Fibroblast of lung (primary cell): ENCODE measurements around the gene PSME3. TPM values are rescaled to one million over a fixed set of nuclear protein-coding genes. Genes with fewer than 3 reads are reported as not detected.
"Not testable (repeated sequence)": the region's sequence is repeated elsewhere in the genome, so short reads cannot be mapped to it uniquely, and the experiment has no call there.

ENCODE experiments used
- DNase-seq, 2 donors: peaks; one replicate each; pipeline versions ENCODE4 v3.0.0 to v3.0.0-alpha.2; 2010; ENCODE audit warnings: low read depth in 2 of 2
- H2AFZ ChIP-seq: 2 replicates; pipeline ENCODE4 v1.5.1; 2012; ENCODE audit warnings: low read length, control low read depth, inconsistent platforms
- H3K27ac ChIP-seq: 2 replicates; pipeline ENCODE4 v1.5.1; 2011; ENCODE audit warnings: low read length, control low read depth; ENCODE audit not compliant: insufficient read depth
- H3K27me3 ChIP-seq: 2 replicates; pipeline ENCODE4 v1.5.1; 2011; ENCODE audit warnings: mild to moderate bottlenecking, low read length; ENCODE audit not compliant: control insufficient read depth, insufficient read depth
- H3K36me3 ChIP-seq: 2 replicates; pipeline ENCODE4 v1.5.1; 2011; ENCODE audit warnings: low read length; ENCODE audit not compliant: control insufficient read depth, insufficient read depth
- H3K4me1 ChIP-seq: 2 replicates; pipeline ENCODE4 v1.5.1; 2011; ENCODE audit warnings: low read length; ENCODE audit not compliant: control insufficient read depth, insufficient read depth; ENCODE audit errors: extremely low read depth
- H3K4me2 ChIP-seq: 2 replicates; pipeline ENCODE4 v1.5.1; 2011; ENCODE audit warnings: low read length, control low read depth; ENCODE audit not compliant: insufficient read depth; ENCODE audit errors: extremely low read depth
- H3K4me3 ChIP-seq, 4 experiments: fragments of 200-600 bp in 1 of 4; sonication (generic) in 1 of 4; replicated peaks in 1 of 4; 2 replicates each; pipeline ENCODE4 v1.5.1; 2011 to 2016; ENCODE audit warnings: low read length in 4 of 4, low read depth in 3 of 4, mild to moderate bottlenecking in 3 of 4, control low read depth in 2 of 4, inconsistent platforms in 1 of 4, mixed read lengths in 1 of 4; ENCODE audit not compliant: insufficient read depth in 1 of 4; ENCODE audit errors: control extremely low read depth in 1 of 4
- H3K79me2 ChIP-seq: 2 replicates; pipeline ENCODE4 v1.5.1; 2012; ENCODE audit warnings: mild to moderate bottlenecking, low read length, inconsistent platforms; ENCODE audit not compliant: control insufficient read depth, insufficient read depth
- H3K9ac ChIP-seq: 2 replicates; pipeline ENCODE4 v1.5.1; 2011; ENCODE audit warnings: mild to moderate bottlenecking, low read length, control low read depth; ENCODE audit not compliant: insufficient read depth
- H3K9me3 ChIP-seq: 2 replicates; pipeline ENCODE4 v1.5.1; 2012; ENCODE audit warnings: low read depth, low read length; ENCODE audit not compliant: control insufficient read depth, insufficient read depth
- H4K20me1 ChIP-seq: 2 replicates; pipeline ENCODE4 v1.5.1; 2011; ENCODE audit warnings: low read length; ENCODE audit not compliant: control insufficient read depth, insufficient read depth; ENCODE audit errors: extremely low read depth
- CTCF ChIP-seq, 2 donors: IDR thresholded peaks in 1 of 2; conservative IDR thresholded peaks in 1 of 2; 1 replicate in 1 of 2; 2 replicates in 1 of 2; pipeline ENCODE4 v1.5.1; 2011 to 2012; ENCODE audit warnings: low read length in 2 of 2, control low read depth in 1 of 2, inconsistent platforms in 1 of 2, low read depth in 1 of 2, mild to moderate bottlenecking in 1 of 2
- EZH2 ChIP-seq: IDR thresholded peaks from 2 replicates; pipeline ENCODE4 v1.5.1; 2012; ENCODE audit warnings: low read length, control low read depth, mild to moderate bottlenecking; ENCODE audit errors: missing control alignments
- polyA plus RNA-seq, 2 donors: library from polyadenylated mRNA; depleted of rRNA in 1 of 2; stranded (reverse) in 1 of 2; unstranded in 1 of 2; fragments of >200 nt; gene quantifications; 2 replicates each; pipeline ENCODE4 v1.2.1, GENCODE V29; 2011 to 2012; ENCODE audit warnings: missing spikeins in 1 of 2
- total RNA-seq: library from RNA; depleted of rRNA; stranded (reverse); fragments of >200 nt; gene quantifications from 2 replicates; pipeline ENCODE4 v1.2.1, GENCODE V29; 2014

The PSME3 gene
- total and polyA plus RNA-seq, 2 donors (not counting 1 experiment from before 2014, with no cell fraction given): 50.7 to 133 TPM

- Histone ChIP-seq H3K79me2 (no peaks in the 10 kb centered on the region), H3K27me3 (peaks cover 7% of the 10 kb centered on the region), H3K27ac (no peak overlapping the region), H3K4me1 (no peaks in the 10 kb centered on the region), H3K36me3 (no peaks in the 10 kb centered on the region), H4K20me1 (no peaks in the 10 kb centered on the region), H3K4me3 (no peak overlapping the region), H2AFZ (no peak overlapping the region), H3K9me3 (no peaks in the 10 kb centered on the region), H3K9ac (no peak overlapping the region), H3K4me2 (no peak overlapping the region)
- no peak for TF ChIP-seq CTCF (conservative IDR thresholded peaks at IDR 0.05 in 1 of 2, IDR thresholded peaks at IDR 0.05 in 1 of 2; ENCODE audit: low read depth in 1 of 2, low read length in 2 of 2)
- no peak for TF ChIP-seq EZH2
- DNase-seq: no peak
These were observed 49.0 kb downstream of the PSME3 start for GRCh38 chr17:42882166-42882565.

GRCh38 chr17:42883802-42884558, 50.8 kb downstream of the PSME3 start:
- H2AFZ ChIP-seq: no peak overlapping the region
- no peak for TF ChIP-seq CTCF (conservative IDR thresholded peaks at IDR 0.05 in 1 of 2, IDR thresholded peaks at IDR 0.05 in 1 of 2; ENCODE audit: low read depth in 1 of 2, low read length in 2 of 2)
- TF ChIP-seq EZH2: no peak
- no peak for DNase-seq
- H3K27ac ChIP-seq: no peak overlapping the region
- H3K36me3 ChIP-seq: no peaks in the 10 kb centered on the region
- no peaks in the 10 kb centered on the region for H3K9me3 ChIP-seq
- H3K27me3 ChIP-seq: peaks cover 3% of the 10 kb centered on the region
- H3K79me2 ChIP-seq: no peaks in the 10 kb centered on the region
- H3K4me2 ChIP-seq: no peak overlapping the region
- no peak overlapping the region for H3K9ac ChIP-seq
- no peaks in the 10 kb centered on the region for H4K20me1 ChIP-seq
- H3K4me1 ChIP-seq: no peaks in the 10 kb centered on the region
- no peak overlapping the region for H3K4me3 ChIP-seq

GRCh38 chr17:42885806-42886205, 52.6 kb downstream of the PSME3 start:
- H3K27ac ChIP-seq, H3K36me3 ChIP-seq, H3K9me3 ChIP-seq, H3K4me2 ChIP-seq, H3K79me2 ChIP-seq, H3K27me3 ChIP-seq, H3K9ac ChIP-seq, H2AFZ ChIP-seq, H4K20me1 ChIP-seq, DNase-seq, H3K4me3 ChIP-seq, H3K4me1 ChIP-seq: not testable (repeated sequence)
